ENCODE measurements around the gene GFY.

- TF ChIP-seq CTCF (IDR thresholded peaks at IDR 0.05) (no peak), POLR2A (IDR thresholded peaks at IDR 0.05) (no peak)
Measured at GRCh38 chr19:49419173-49419572, 6.0 kb upstream of the GFY start.
